HG03135 (cell line): ENCODE results near the gene ERC1.

Source experiments
- ATAC-seq: cut with Tn5 transposase; IDR thresholded peaks from one replicate; pipeline ENCODE4 v1.9.1; 2021; ENCODE audit warnings: mild to moderate bottlenecking, moderate library complexity; ENCODE audit not compliant: unreplicated experiment

ERC1 gene

DNA sequence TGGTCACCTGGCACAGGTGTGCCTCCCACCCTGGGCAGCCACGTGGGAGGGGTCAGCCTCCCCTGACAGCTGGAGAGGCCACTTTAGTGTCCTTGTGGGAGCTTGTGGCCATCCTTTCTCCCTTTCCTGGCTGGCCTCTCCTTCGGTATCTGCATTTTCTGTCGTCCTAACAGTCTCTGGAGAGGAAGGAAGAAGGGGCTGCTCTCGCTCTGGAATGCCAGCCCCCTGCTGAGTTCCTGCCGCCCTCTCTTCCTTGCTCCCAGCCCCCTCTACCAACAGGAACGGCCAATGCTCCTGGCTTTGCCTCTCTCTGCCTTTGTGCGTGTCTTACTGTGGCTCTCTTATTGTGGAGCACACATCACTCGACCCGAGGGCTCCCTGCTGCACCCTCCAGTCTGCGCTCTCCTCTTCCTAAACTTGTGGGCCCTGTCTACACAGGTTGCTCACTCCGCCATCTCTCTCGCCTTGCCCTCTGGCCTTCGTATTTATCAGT lies 532.6 kb downstream of the ERC1 start:
- no peak for ATAC-seq

DNA sequence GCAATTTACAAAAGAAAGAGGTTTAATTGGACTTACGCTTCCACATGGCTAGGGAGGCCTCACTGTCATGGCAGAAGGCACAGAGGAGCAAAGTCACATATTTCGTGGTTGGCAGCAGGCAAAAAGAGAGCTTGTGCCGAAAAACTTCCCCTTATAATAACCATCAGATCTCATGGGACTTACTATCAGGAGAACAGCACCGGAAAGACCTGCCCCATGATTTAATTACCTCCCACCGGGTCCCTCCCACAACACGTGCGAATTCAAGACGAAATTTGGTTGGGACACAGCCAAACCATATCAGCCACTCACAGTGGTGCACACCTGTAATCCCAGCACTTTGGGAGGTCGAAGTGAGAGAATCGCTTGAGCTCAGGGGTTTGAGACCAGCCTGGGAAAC lies 534.8 kb downstream of the ERC1 start:
- ATAC-seq, result no peak

DNA sequence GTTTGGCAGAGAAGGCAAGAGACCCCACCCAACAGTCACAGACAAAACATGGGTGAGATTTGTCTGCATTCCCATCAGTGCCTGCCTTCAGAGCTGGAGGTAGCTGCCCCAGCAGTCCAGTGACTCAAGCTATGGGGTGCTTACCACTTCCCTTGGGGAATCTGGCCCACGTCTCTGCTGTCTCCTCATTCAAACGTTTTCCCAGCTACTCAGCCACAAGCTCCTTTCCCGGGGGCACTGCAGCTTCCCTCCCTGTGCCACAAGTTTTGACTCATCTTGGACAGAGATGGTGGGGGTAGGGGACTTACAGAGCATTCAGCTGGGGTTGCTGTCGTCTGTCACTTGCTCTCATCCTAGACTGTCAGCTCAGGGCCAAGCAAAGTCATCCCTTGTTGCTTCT lies 536.8 kb downstream of the ERC1 start:
- no peak for ATAC-seq

DNA sequence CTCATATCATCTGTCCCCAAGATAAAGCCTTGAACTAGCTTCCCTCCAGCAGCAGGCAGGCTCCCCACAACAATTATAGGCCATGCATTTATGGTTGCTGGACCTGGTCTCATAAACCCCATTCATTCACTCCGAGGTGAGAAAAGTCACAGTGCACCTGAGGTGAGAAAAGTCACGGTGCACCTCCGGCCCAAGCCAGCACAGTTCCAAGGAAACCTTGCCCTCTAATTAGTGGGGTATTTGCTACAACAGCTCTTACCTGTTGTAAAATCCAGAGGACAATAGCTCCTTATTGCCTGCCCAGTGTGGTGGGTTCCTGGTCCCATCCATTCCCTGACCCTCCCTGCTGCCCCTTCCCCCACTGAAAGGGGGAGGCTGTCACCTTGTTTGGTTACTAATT lies 537.8 kb downstream of the ERC1 start:
- no peak for ATAC-seq

DNA sequence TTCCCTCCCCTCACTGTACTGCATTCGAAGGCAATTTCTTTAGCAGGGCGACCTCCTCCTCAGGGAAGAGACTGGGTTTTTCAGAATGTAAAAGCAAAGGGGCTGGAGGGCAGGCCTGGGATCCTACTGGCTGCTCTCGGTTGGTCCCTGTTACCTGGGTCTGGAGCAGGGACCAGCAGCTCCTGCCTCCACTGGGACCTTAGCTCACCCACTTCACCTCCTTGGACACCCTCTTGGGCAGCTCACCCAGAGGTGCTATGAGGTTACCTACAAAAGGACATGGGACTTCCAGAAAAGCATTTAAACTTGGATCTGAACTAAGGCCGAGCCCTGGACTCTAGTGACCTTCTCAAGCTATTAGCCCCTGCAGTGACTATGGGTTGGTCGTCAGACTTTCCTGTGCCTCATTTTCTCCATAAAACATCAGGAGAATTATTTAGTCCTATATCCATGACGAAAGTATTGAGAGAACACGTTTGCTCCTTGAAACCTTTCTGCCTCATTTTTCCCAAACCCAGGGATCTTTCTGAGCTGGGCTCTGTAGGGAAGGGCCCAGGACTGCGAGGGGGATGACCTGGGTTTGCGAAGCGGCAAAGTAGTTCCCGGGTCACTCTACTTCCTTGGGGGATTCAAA lies 538.3 kb downstream of the ERC1 start:
- ATAC-seq, result no peak

DNA sequence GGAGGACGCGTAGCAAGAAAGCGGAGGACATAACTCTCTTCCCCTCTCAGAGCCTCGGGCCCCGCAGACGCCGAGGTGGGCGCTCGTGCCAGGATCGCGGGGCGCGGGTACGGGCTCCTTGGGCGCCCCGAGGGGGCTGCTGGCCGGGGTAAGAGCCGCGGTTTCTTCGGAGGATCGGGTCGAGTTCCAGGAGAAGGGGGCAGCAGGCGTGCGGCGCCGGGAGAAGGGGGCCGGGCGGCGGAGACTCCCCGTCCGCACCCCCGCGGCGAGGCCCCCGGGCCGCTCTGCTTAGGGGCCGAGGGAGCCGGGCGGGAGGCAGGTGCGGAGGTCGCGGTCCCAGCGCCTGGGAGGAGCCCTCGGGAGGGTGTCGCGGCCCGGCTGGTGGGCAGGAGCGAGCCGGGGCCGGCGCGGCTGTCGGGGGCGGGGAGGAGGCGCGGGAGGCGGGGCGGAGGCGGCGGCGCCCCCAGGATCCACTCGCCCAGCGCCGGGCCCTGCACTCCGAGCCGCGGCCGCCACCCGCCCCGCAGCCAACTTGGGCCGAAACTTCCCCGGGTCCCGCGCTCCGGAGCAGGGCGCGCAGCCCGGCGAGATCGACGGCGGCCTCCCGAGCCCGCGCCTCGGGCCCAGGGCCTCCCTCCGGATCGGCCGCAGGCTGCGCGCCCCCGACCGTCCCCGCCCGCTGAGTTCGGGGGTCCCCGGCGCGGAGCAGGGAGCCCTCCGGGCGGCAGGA lies 539.0 kb downstream of the ERC1 start:
- ATAC-seq, result no peak

DNA sequence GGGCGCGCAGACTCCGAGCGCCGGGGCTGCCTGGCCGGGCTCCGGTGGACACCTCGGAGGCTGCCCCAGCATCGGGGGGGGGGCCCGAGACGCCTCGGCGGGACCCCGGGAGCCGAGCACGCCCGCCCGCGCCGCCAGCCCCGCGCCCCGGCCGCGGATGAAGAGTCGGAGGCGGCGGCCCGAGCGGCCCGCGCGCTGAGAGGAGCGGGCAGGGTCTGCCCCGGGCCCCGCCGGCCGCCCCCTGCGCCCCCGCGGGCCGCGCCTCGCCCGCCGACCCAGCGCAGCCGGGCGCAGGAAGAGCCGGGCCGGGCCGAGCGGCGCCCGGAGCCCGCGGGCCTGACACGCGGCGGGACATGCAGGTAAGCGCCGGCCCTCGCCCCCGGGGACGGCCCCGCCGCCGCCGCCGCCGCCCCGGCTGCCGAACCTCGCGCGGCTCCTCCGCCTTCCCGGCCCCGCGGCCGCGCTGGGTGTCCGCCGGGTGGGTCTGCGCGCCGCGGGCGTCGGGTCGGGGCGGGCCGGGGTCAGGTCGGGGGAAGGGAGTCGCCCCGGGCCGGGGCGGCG lies 539.6 kb downstream of the ERC1 start:
- ATAC-seq, result no peak

DNA sequence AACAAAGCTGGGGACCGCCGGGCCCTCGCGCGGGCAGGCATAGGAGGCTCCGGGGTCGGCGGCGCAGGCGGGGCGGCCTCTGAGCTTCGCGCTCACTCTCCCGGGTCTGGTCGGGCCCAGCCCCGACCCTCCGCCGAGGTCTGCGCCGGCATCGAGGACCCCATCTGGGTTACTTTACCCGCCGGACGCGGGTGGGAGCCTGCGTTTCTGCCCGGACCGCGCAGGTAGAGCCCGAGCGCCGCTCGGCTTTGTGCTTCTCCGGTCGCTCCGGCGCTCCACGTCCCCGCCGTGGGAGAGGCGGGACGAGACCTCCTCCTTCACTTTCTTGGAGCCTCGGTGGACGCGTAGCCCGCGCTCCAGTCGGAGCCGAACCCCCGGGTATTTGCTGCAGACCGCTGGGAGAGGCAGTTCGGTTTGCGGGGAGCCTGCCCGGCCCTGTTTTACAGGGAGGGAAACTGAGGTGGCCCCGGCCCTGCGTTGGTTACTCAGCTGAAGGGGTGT lies 540.2 kb downstream of the ERC1 start:
- ATAC-seq, result no peak

DNA sequence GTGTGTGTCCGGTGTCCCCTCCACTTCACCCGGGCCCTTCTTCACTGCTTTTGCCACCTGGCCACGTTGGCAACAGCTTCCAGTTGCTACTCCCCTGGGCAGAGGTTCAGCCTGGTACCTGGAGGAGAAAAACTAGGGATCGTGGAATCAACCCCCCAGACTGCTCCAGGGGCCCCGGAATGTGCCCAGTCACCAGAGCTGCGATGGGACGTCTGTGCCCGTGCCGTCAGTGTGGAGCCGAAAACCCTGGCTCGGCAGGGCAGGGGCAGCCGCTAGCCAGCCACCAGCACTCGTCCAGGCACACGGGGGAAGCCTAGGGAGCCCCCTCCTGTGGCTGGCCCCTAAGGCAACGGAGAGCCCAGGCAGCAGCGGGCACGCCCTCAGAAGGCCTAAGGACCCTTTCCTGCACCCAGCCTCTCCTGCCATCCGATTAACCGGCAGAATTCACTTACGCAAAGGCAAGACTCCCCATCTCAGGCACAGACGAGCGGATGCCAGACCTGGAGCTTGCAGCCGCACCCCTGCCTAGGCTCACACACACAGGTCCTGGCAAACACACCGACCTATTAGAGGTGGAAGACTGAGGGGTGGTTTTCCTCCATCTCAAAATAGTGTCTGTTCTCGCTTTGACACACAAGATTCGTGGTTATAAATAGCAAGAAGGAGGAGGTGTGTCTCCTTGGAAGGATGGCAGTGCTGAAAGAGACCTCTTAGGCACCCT lies 540.8 kb downstream of the ERC1 start:
- ATAC-seq, result no peak

DNA sequence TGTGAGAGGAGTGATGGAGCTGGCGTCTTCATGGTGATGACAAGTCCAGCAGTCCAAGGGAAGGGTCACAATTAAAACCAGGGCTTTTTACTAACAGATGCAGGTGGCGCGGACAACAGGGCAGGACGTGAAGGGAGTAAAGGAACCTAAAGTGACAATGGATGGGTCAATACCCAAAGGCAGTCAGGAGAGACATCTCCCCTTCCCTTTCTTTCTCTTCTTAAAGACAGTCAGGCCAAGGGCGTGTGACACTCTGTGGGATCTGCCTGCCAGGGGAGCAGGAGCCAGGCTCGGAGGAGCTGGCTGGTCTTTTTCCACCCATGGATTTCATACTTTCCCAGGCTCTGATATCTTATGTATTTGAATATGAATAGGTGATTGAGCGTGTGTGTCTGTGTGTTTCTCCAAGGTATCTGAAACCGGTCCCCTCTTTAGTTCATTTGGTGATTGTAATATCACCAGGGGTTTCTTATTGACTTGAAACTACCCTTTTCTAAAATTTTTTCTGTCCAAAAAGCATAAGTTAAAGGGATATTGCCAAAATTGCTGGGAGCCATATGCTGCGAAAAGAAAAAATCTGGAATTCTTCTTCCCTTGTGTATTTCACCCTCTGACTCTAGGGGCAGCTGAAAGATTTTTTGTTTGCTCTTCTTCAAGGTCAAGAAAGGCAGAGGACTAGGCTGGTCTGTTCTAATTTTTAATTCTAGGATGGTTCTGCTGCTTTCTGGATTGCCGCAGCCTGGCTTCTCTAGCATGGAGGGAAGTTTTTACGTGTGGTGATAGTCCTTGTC lies 541.5 kb downstream of the ERC1 start:
- ATAC-seq, result no peak

DNA sequence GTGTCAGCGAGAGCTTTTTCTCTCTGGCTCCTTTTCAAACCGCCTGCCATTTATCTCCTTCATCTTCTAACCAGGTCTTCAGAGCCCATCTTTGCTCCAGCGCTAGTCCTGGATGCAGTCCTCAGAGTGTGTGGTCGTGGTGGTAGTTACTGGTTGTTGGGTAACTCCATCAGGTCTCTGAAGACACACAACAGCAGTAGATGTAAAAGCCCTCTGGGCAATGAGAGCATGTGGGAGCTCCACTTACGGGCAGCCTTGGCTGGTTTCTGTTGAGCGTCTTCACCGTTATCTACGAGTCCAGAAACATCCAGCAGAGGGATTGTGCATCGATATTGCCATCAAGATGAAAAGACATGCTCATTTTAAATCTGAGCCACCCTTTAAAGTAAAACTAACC lies 542.2 kb downstream of the ERC1 start:
- ATAC-seq, result peak; percentile 26

DNA sequence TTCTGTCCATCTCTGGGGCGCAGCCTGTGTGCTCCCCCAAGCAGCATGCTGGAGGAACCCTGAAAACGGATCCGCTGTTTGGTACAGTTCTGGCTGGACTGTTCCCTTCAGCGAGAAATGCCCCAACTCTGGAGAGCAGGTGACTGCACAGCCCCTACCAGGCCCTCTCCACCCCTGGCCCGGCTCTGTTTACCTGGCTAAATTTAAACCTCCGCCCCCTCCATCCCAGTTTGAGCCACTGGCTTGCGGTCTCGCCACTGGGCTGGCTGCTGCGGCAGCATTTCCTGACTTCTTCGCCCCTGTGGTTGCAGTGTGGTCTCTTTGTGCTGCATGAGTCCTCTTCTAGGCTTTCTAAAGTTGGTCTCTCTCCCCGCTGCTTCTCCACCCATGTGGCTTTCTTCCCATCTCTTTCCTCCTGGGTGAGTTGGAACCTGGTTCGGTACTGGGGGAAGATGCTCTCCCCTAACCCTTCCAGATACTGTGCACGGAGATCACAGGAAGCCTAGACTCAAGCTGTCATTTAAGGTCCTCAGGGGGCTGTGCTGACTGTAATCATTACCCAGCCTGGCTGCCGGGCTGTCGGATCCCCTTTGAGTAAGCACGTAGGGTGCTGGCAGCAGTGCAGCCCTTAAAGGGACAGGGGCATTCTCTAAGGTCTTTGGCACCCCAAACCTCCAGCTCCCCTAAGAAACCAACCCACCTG lies 542.7 kb downstream of the ERC1 start:
- ATAC-seq, result peak; percentile 48

DNA sequence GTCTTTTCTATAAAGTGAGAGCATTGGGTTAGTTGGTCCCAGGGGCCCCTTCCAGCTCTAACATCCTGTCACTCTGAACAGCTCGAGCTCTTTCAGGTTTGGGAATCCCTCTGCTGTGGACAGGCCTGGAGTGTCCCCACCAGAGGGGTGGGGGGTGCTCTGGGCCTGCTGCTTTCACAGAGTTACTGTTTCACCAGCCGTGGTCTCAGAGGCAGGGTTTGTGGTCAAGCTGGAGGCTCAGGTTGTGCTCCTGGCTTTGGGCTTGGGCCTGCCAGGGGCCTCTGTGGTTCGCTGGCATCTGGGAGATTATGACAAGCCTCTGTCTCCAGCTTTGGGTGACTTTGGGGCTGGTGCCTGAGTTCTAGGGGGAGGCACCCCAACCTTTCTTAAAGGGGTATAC lies 543.7 kb downstream of the ERC1 start:
- peak; percentile 26 for ATAC-seq

DNA sequence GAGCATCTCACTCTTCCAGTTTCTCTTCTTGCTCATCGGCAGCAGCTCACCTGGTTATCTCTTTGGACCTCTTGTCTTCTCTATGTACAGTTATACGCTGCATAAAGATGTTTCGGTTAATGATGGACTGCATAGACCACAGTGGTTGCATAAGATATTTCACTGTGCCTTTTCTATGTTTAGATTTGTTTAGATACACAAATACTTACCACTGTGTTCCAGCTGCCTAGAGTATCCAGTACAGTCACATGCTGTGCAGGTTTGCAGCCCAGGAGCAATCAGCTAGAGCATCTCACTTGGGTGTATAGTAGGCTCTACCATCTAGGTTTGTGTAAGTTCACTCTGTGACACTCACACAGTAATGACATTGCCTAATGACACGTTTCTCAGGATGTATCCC lies 545.8 kb downstream of the ERC1 start:
- ATAC-seq, result no peak

DNA sequence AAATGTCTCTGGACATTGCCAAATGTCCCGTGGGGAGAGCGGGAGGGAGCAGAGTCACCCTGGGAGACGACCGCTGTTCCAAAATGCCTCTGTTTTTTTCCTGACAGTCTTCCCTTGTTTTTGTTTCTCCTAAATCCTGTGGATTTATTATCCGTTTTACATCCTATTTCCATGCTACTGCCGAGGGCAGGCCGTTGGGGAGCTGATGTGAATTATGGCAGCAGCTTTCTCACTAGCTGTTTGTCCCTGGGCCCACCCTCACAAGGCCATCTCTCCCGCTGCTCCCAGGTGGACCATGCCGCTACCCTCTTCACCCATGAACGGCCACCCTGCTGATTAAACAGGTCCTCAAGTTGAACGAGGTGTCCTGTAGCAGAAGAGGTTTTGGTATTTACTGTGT lies 548.1 kb downstream of the ERC1 start:
- ATAC-seq, result no peak

DNA sequence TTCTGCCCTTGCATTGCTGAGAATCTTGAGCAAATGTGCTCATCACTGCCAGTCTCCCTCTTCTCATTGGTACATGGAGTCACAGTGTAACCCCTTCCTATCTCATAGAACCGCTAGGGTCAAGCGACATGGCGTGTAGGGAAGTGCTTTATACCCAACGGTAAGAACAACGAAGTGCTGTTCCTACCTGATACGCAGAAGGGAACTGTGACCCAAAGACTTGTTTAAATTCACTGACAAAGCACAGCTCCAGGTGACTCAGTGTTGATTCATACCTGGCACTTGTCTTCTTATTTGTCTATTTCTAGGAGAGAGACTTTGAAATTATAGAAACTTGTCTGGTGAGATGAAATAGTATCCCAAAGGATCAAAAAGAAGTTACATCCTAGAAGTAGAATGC lies 549.7 kb downstream of the ERC1 start:
- ATAC-seq, result no peak

DNA sequence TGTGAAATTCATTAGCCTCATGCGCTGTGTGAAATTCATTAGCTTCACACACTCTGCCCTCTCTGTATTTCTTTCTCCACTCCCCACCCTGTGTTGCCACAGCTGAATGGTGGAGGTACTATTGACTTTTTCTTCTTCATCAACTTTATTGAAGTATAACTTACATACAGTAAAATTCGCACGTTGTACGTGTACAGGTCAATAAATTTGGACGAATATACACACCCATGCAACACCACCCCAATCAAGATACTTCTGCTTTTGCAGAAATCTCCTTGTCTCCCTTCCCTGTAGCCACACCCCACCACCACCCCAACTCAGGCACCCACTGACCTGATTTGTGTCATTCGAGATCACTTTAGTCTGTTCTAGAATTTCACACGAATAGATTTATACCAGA lies 551.6 kb downstream of the ERC1 start:
- ATAC-seq, result no peak

DNA sequence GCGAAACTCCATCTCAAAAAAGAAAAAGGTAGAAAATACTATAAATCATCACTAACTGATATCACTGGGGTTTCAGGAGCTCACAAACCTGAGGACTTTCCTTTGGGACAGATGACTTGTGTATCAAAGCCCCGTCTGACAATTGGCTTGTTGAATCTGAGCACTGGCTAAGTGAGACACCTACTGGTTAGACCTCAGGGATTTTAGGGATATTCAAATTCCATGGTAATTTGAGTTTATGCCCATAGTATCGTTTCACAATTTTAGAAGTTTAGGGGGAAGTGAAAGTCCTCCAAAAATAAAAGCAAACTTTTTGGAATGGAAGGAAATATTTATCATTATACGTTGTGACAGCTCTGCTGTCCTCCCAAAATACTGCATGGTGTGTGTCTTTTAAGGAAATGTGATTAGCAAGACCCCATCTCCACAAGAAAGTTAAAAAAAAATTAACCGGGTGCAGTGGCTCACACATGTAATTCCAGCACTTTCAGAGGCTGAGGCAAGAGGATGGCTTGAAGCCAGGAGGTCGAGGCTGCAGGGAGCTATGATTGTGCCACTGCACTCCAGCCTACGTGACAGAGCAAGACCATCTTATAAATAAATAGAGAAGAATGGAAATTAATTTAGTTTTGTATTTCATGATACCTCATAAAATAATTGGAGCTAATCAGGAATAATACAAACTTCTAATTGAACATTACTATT lies 554.1 kb downstream of the ERC1 start:
- ATAC-seq, result no peak
